NT2/D1 (cell line): ENCODE data around the gene POLR1F.

Experiments
- SUZ12 ChIP-seq: IDR thresholded peaks from 2 replicates; pipeline ENCODE4 v1.6.1; 2011; ENCODE audit not compliant: insufficient read length, insufficient read depth; ENCODE audit errors: extremely low read depth
- YY1 ChIP-seq: IDR thresholded peaks from 2 replicates; pipeline ENCODE4 v1.6.1; 2011; ENCODE audit not compliant: insufficient read length, insufficient read depth
- ZNF274 ChIP-seq: IDR thresholded peaks from 2 replicates; pipeline ENCODE4 v1.6.1; 2011; ENCODE audit warnings: mild to moderate bottlenecking, low read depth, low read length

GRCh38 chr7:19670806-19671205 lies 38.0 kb downstream of the POLR1F start:
- no peak for TF ChIP-seq YY1
- TF ChIP-seq SUZ12, result no peak
- TF ChIP-seq ZNF274, result no peak
